Endodermal cell (in vitro differentiated cells): ENCODE results near the gene AP3S2. TPM values are rescaled to one million over a fixed set of nuclear protein-coding genes. Genes with fewer than 3 reads are reported as not detected.

ENCODE experiments used
- DNase-seq: peaks from one replicate; pipeline ENCODE4 v3.0.0-alpha.2; 2017
- H3K27ac ChIP-seq: 2 replicates; pipeline ENCODE4 v1.5.1; 2013; ENCODE audit warnings: mild to moderate bottlenecking, low read depth, low read length, moderate library complexity
- H3K27me3 ChIP-seq: 2 replicates; pipeline ENCODE4 v1.6.1; 2013; ENCODE audit warnings: mild to moderate bottlenecking, low read length, moderate library complexity; ENCODE audit not compliant: insufficient read depth, control insufficient read depth, poor library complexity, severe bottlenecking
- H3K36me3 ChIP-seq: 2 replicates; pipeline ENCODE4 v1.7.0; 2013; ENCODE audit warnings: mild to moderate bottlenecking, low read length, moderate library complexity; ENCODE audit not compliant: control insufficient read depth, insufficient read depth
- H3K4me1 ChIP-seq: one replicate; pipeline ENCODE4 v1.7.0; 2013; ENCODE audit warnings: low read length; ENCODE audit not compliant: control insufficient read depth, insufficient read depth
- H3K4me3 ChIP-seq: 2 replicates; pipeline ENCODE4 v1.5.1; 2013; ENCODE audit warnings: mild to moderate bottlenecking, low read length, moderate library complexity
- H3K9ac ChIP-seq: 2 replicates; pipeline ENCODE4 v1.6.1; 2013; ENCODE audit warnings: mild to moderate bottlenecking, low read length, moderate library complexity; ENCODE audit not compliant: poor library complexity, severe bottlenecking; ENCODE audit errors: extremely low read depth
- H3K9me3 ChIP-seq: 2 replicates; pipeline ENCODE4 v1.6.1; 2013; ENCODE audit warnings: mild to moderate bottlenecking, low read length, moderate library complexity; ENCODE audit not compliant: control insufficient read depth
- H3K27ac Mint-ChIP-seq: 2 replicates; pipeline ENCODE4 v1.8.0; 2020; ENCODE audit warnings: mixed read lengths
- H3K27me3 Mint-ChIP-seq: 2 replicates; pipeline ENCODE4 v1.8.0; 2021; ENCODE audit warnings: mild to moderate bottlenecking, mixed read lengths; ENCODE audit not compliant: insufficient read depth
- H3K36me3 Mint-ChIP-seq: 2 replicates; pipeline ENCODE4 v1.8.0; 2020; ENCODE audit warnings: low read depth, mixed read lengths
- H3K4me1 Mint-ChIP-seq: 2 replicates; pipeline ENCODE4 v1.8.0; 2020; ENCODE audit warnings: mixed read lengths
- H3K4me3 Mint-ChIP-seq: 2 replicates; pipeline ENCODE4 v1.8.0; 2020; ENCODE audit warnings: mild to moderate bottlenecking, moderate library complexity, mixed read lengths
- H3K9me3 Mint-ChIP-seq: 2 replicates; pipeline ENCODE4 v1.8.0; 2020; ENCODE audit warnings: mild to moderate bottlenecking, mixed read lengths
- CTCF ChIP-seq: fragments of 200-600 bp; sonication (generic); conservative IDR thresholded peaks from 2 replicates; pipeline ENCODE4 v1.5.0; 2021; ENCODE audit warnings: antibody characterized with exemption, mild to moderate bottlenecking
- WGBS, 2 experiments: methylation state at CpG; one replicate each; pipeline versions ENCODE4 v1.1.5 to v1.1.7; 2013; ENCODE audit warnings: missing lambda C conversion rate in 2 of 2, mixed read lengths in 1 of 2; ENCODE audit not compliant: insufficient coverage in 1 of 2, insufficient read length in 1 of 2; 5-methylcytosine and 5-hydroxymethylcytosine counted together
- total RNA-seq, 2 donors: library from RNA; stranded (reverse); fragmentation: NEBNext Ultra II Directional in 1 of 2; extraction: Animal tissue kit (Norgen Biotek cat#: 25700) in 1 of 2; gene quantifications; 2 replicates in 1 of 2; 3 replicates in 1 of 2; pipeline ENCODE4 v1.2.1, GENCODE V29; 2021

Gene AP3S2
- total RNA-seq, 2 donors from 2014 or later = 39.5 to 54.4 TPM

- Histone ChIP-seq H3K27me3 (no peaks in the 10 kb centered on the region), H3K9me3 (no peaks in the 10 kb centered on the region), H3K9ac (no peak overlapping the region), H3K4me3 (no peak overlapping the region), H3K27ac (no peak overlapping the region), H3K4me1 (no peaks in the 10 kb centered on the region), H3K36me3 (no peaks in the 10 kb centered on the region)
- Mint-ChIP-seq H3K27ac (no peak overlapping the region), H3K4me1 (peaks cover 5% of the 10 kb centered on the region), H3K36me3 (no peaks in the 10 kb centered on the region), H3K27me3 (peaks cover 23% of the 10 kb centered on the region), H3K4me3 (no peak overlapping the region), H3K9me3 (no peaks in the 10 kb centered on the region)
- WGBS, 2 experiments = 84 to 90% methylated on average over 7 of the region's 7 CpGs
- peak; percentile 90 for TF ChIP-seq CTCF
- peak; percentile 88 for DNase-seq
These were observed 5.0 kb upstream of the AP3S2 start for GRCh38 chr15:89898614-89899294.

DNA sequence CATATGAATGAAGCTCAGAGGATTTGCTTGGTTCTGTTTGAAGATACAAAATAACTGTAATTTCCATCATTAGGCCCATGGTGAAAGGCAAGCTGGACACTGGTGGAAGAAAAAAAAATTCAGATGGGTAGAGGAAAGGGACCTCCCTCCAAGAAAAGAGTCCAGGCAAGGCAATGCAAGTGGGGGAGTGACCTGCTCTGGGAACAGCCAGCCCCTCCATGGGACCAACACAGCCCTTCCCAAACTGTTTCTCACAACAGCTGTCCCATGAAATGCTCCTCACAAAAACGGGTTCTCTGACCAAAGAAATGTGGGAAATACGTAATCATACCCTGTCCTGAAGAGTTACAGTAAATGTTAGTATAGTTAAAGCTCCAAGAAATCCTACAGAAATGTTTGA lies 4.4 kb upstream of the AP3S2 start:
- 63% methylated on average over 2 of the region's 2 CpGs; no CpG with 5 or more reads in 1 of the 2 experiments for WGBS, 2 experiments
- no peak overlapping the region for H3K4me3 ChIP-seq
- no peak for TF ChIP-seq CTCF
- Mint-ChIP-seq H3K36me3 (no peaks in the 10 kb centered on the region), H3K27me3 (peaks cover 17% of the 10 kb centered on the region), H3K9me3 (no peaks in the 10 kb centered on the region), H3K4me1 (peaks cover 7% of the 10 kb centered on the region), H3K4me3 (no peak overlapping the region), H3K27ac (no peak overlapping the region)
- H3K27ac ChIP-seq = no peak overlapping the region
- no peak for DNase-seq
- H3K36me3 ChIP-seq = no peaks in the 10 kb centered on the region
- H3K9ac ChIP-seq = no peak overlapping the region
- no peaks in the 10 kb centered on the region for H3K9me3 ChIP-seq
- no peaks in the 10 kb centered on the region for H3K27me3 ChIP-seq
- no peaks in the 10 kb centered on the region for H3K4me1 ChIP-seq

GRCh38 chr15:89893027-89893426 lies 767 bp downstream of the AP3S2 start:
- Histone ChIP-seq H3K4me3 (peak overlapping the region; percentile 100), H3K4me1 (no peaks in the 10 kb centered on the region), H3K36me3 (peaks cover 12% of the 10 kb centered on the region), H3K27ac (no peak overlapping the region), H3K27me3 (no peaks in the 10 kb centered on the region), H3K9me3 (no peaks in the 10 kb centered on the region), H3K9ac (peak overlapping the region; percentile 93)
- 72 to 75% methylated on average over 6 of the region's 6 CpGs for WGBS, 2 experiments
- peak overlapping the region; percentile 98 for H3K4me3 Mint-ChIP-seq
- H3K27ac Mint-ChIP-seq = no peak overlapping the region
- H3K4me1 Mint-ChIP-seq = peaks cover 2% of the 10 kb centered on the region
- peaks cover 11% of the 10 kb centered on the region for H3K36me3 Mint-ChIP-seq
- no peak for DNase-seq
- no peak for TF ChIP-seq CTCF
- H3K27me3 Mint-ChIP-seq = no peaks in the 10 kb centered on the region
- H3K9me3 Mint-ChIP-seq = no peaks in the 10 kb centered on the region
